Gastrocnemius medialis (tissue), 4 donors: Measurements from ENCODE around the gene MACC1.

Source experiments
- CTCF ChIP-seq, 5 experiments: fragments of 450-650 bp in 3 of 5; fragments of 200-600 bp in 2 of 5; sonication (generic) in 2 of 5; IDR thresholded peaks in 4 of 5; conservative IDR thresholded peaks in 1 of 5; 1 replicate in 4 of 5; 2 replicates in 1 of 5; pipeline ENCODE4 v1.5.1; 2016 to 2019; ENCODE audit warnings: antibody characterized with exemption in 5 of 5, mild to moderate bottlenecking in 3 of 5, moderate library complexity in 3 of 5
- POLR2A ChIP-seq, 2 donors: fragments of 450-650 bp; IDR thresholded peaks; one replicate each; pipeline ENCODE4 v1.6.1; 2017; ENCODE audit warnings: antibody characterized with exemption in 2 of 2, mild to moderate bottlenecking in 2 of 2, moderate library complexity in 2 of 2

- TF ChIP-seq CTCF (IDR thresholded peaks at IDR 0.05 in 4 of 5, conservative IDR thresholded peaks at IDR 0.05 in 1 of 5) (no peak), POLR2A (IDR thresholded peaks at IDR 0.05) (no peak)
Measured at GRCh38 chr7:20264623-20265022, 47.4 kb upstream of the MACC1 start.
